Naive thymus-derived CD8-positive, alpha-beta T cell (primary cell): ENCODE measurements around the gene PRTN3. TPM values are rescaled to one million over a fixed set of nuclear protein-coding genes. Genes with fewer than 3 reads are reported as not detected.

Experiments used
- ATAC-seq, 2 donors: fragments of 150-1000 bp; cut with Tn5 transposase in 1 of 2; sonication (Bioruptor Pico), chemical (Tn5 transposase) in 1 of 2; 1 replicate in 1 of 2; 2 replicates in 1 of 2; pipeline ENCODE4 v1.10.0; 2021; ENCODE audit warnings: mild to moderate bottlenecking in 2 of 2, moderate library complexity in 2 of 2
- POLR2A ChIA-PET: fragments of 350-600 bp; sonication (Branson Sonifier 250); formaldehyde crosslinking; loops from one replicate; lab custom pipeline; 2021; ENCODE audit warnings: antibody characterized with exemption; lab: Charles Lee
- DNase-seq, 10 donors: peaks; one replicate each; pipeline versions ENCODE4 v3.0.0 to v3.0.0-alpha.2; 2020 to 2022
- H3K27ac Mint-ChIP-seq, 10 donors: one replicate each; pipeline ENCODE4 v1.8.0; 2020 to 2022; ENCODE audit warnings: mild to moderate bottlenecking in 10 of 10, mixed read lengths in 10 of 10, moderate library complexity in 4 of 10, inconsistent platforms in 1 of 10
- H3K27me3 Mint-ChIP-seq, 5 donors: one replicate each; pipeline ENCODE4 v1.8.0; 2021 to 2022; ENCODE audit warnings: mixed read lengths in 5 of 5
- H3K36me3 Mint-ChIP-seq, 3 donors: one replicate each; pipeline ENCODE4 v1.8.0; 2020 to 2022; ENCODE audit warnings: mixed read lengths in 3 of 3, mild to moderate bottlenecking in 2 of 3, inconsistent platforms in 1 of 3
- H3K4me1 Mint-ChIP-seq, 4 donors: one replicate each; pipeline ENCODE4 v1.8.0; 2021 to 2022; ENCODE audit warnings: mixed read lengths in 4 of 4
- H3K4me3 Mint-ChIP-seq, 10 donors: one replicate each; pipeline ENCODE4 v1.8.0; 2020 to 2022; ENCODE audit warnings: mild to moderate bottlenecking in 10 of 10, mixed read lengths in 10 of 10, moderate library complexity in 6 of 10, inconsistent platforms in 1 of 10
- H3K9me3 Mint-ChIP-seq, 9 donors: one replicate each; pipeline ENCODE4 v1.8.0; 2020 to 2022; ENCODE audit warnings: mixed read lengths in 9 of 9, mild to moderate bottlenecking in 3 of 9, inconsistent platforms in 1 of 9, moderate library complexity in 1 of 9
- polyA plus RNA-seq, 3 donors: library from polyadenylated mRNA; unstranded; fragments of 300-500 nt; fragmentation: Illumina TruSeq; gene quantifications; one replicate each; pipeline ENCODE4 v1.2.3, GENCODE V29; 2021
- total RNA-seq, 8 experiments: library from RNA in 2 of 8; stranded (reverse) in 2 of 8; gene quantifications; one replicate each; pipeline ENCODE4 v1.2.3 and lab custom pipeline; 2021 to 2026

PRTN3 gene
- total and polyA plus RNA-seq, 5 experiments from 2014 or later: not detected

- Mint-ChIP-seq H3K27me3 (no peaks in the 10 kb centered on the region), H3K36me3 (peaks cover 0 to 25% (median 0%) of the 10 kb centered on the region in 3 donors), H3K4me3 (peak overlapping the region; percentile 82 to 95 (median 88)), H3K9me3 (no peaks in the 10 kb centered on the region), H3K4me1 (peaks cover 22 to 52% (median 47%) of the 10 kb centered on the region in 4 donors), H3K27ac (peak overlapping the region; percentile 77 to 95 (median 92))
- no peak for DNase-seq
- no peak for ATAC-seq
- POLR2A ChIA-PET: interaction anchor here (0.9 to 2.5 kb wide), 12 partner anchors 10 to 1144 kb away, joined by 3 to 10 read pairs (median 4); partner anchors contain the start of genes CIRBP, RNF126, RNU6-9 and WDR18
Measured at GRCh38 chr19:798415-799075, 42.3 kb upstream of the PRTN3 start.

- no peak for DNase-seq
- no peak for ATAC-seq
- POLR2A ChIA-PET: interaction anchor here (0.6 to 2.5 kb wide), 11 partner anchors 10 to 1143 kb away, joined by 3 to 8 read pairs (median 3); partner anchors contain the start of genes CIRBP, RNU6-9 and WDR18
- Mint-ChIP-seq H3K27ac (peak overlapping the region; percentile 77 to 94 (median 88)), H3K36me3 (peaks cover 0 to 32% (median 0%) of the 10 kb centered on the region in 3 donors), H3K9me3 (no peaks in the 10 kb centered on the region), H3K4me3 (peak overlapping the region; percentile 82 to 91 (median 88)), H3K27me3 (no peaks in the 10 kb centered on the region), H3K4me1 (peaks cover 22 to 55% (median 50%) of the 10 kb centered on the region in 4 donors)
Measured at GRCh38 chr19:799076-799881, 41.5 kb upstream of the PRTN3 start.

GRCh38 chr19:800360-801029, 40.3 kb upstream of the PRTN3 start:
- H3K4me1 Mint-ChIP-seq: peaks cover 22 to 55% (median 51%) of the 10 kb centered on the region in 4 donors
- peak overlapping the region; percentile 73 to 94 (median 88) for H3K27ac Mint-ChIP-seq
- ATAC-seq (no peak), DNase-seq (no peak)
- H3K4me3 Mint-ChIP-seq: peak overlapping the region; percentile 54 to 91 (median 86)
- no peaks in the 10 kb centered on the region for H3K27me3 Mint-ChIP-seq
- H3K36me3 Mint-ChIP-seq: peaks cover 0 to 37% (median 0%) of the 10 kb centered on the region in 3 donors
- no peaks in the 10 kb centered on the region for H3K9me3 Mint-ChIP-seq
- POLR2A ChIA-PET: interaction anchor here (0.6 to 2.5 kb wide), 6 partner anchors 8 to 469 kb away, joined by 3 to 7 read pairs (median 4); partner anchors contain the start of genes CIRBP and POLRMT

- POLR2A ChIA-PET: interaction anchor here (0.5 to 1.7 kb wide), 7 partner anchors 31 to 468 kb away, joined by 3 to 6 read pairs (median 3); partner anchors contain the start of genes CIRBP and POLRMT
- H3K9me3 Mint-ChIP-seq: no peaks in the 10 kb centered on the region
- no peaks in the 10 kb centered on the region for H3K27me3 Mint-ChIP-seq
- H3K27ac Mint-ChIP-seq: peak overlapping the region in 9 of 10 donors; percentile 27 to 83 (median 72)
- no peak for DNase-seq
- H3K4me3 Mint-ChIP-seq: peak overlapping the region; percentile 48 to 91 (median 75)
- peaks cover 22 to 55% (median 51%) of the 10 kb centered on the region in 4 donors for H3K4me1 Mint-ChIP-seq
- H3K36me3 Mint-ChIP-seq: peaks cover 0 to 39% (median 0%) of the 10 kb centered on the region in 3 donors
- ATAC-seq: no peak
Measured at GRCh38 chr19:801030-801860, 39.6 kb upstream of the PRTN3 start.

GRCh38 chr19:801861-802497, 38.8 kb upstream of the PRTN3 start:
- H3K27me3 Mint-ChIP-seq: no peaks in the 10 kb centered on the region
- POLR2A ChIA-PET: interaction anchor here (0.5 to 1.0 kb wide), 3 partner anchors 19 to 144 kb away, joined by 3 to 4 read pairs (median 3); no protein-coding TSS in a partner anchor
- DNase-seq (no peak), ATAC-seq (no peak)
- H3K9me3 Mint-ChIP-seq: no peaks in the 10 kb centered on the region
- H3K4me3 Mint-ChIP-seq: peak overlapping the region; percentile 31 to 91 (median 75)
- H3K27ac Mint-ChIP-seq: peak overlapping the region in 7 of 10 donors; percentile 52 to 70 (median 65)
- peaks cover 0 to 45% (median 0%) of the 10 kb centered on the region in 3 donors for H3K36me3 Mint-ChIP-seq
- H3K4me1 Mint-ChIP-seq: peaks cover 19 to 51% (median 50%) of the 10 kb centered on the region in 4 donors

- H3K27ac Mint-ChIP-seq: peak overlapping the region in 6 of 10 donors; percentile 49 to 78 (median 68)
- no peaks in the 10 kb centered on the region for H3K9me3 Mint-ChIP-seq
- H3K27me3 Mint-ChIP-seq: no peaks in the 10 kb centered on the region
- no peak for DNase-seq
- peak overlapping the region; percentile 19 to 88 (median 66) for H3K4me3 Mint-ChIP-seq
- ATAC-seq: no peak
- POLR2A ChIA-PET: interaction anchor here (0.6 to 1.0 kb wide), 2 partner anchors 18 to 143 kb away, joined by 3 to 4 read pairs; no protein-coding TSS in a partner anchor
- H3K36me3 Mint-ChIP-seq: peaks cover 0 to 51% (median 3%) of the 10 kb centered on the region in 3 donors
- peaks cover 21 to 57% (median 55%) of the 10 kb centered on the region in 4 donors for H3K4me1 Mint-ChIP-seq
Measured at GRCh38 chr19:802498-803098, 38.2 kb upstream of the PRTN3 start.

GRCh38 chr19:803099-803561, 37.7 kb upstream of the PRTN3 start:
- H3K27ac Mint-ChIP-seq: peak overlapping the region in 6 of 10 donors; percentile 3 to 76 (median 54)
- H3K9me3 Mint-ChIP-seq: no peaks in the 10 kb centered on the region
- ATAC-seq: no peak
- peaks cover 23 to 61% (median 56%) of the 10 kb centered on the region in 4 donors for H3K4me1 Mint-ChIP-seq
- DNase-seq: no peak
- peak overlapping the region in 1 of 10 donors; percentile 51 for H3K4me3 Mint-ChIP-seq
- POLR2A ChIA-PET: interaction anchor here (1.0 kb wide), 1 partner anchor 18 kb away, joined by 3 read pairs; no protein-coding TSS in a partner anchor
- H3K36me3 Mint-ChIP-seq: peaks cover 0 to 56% (median 8%) of the 10 kb centered on the region in 3 donors
- H3K27me3 Mint-ChIP-seq: no peaks in the 10 kb centered on the region

- Mint-ChIP-seq H3K4me3 (peak overlapping the region in 3 of 10 donors; percentile 22 to 62 (median 51)), H3K27ac (peak overlapping the region in 4 of 10 donors; percentile 10 to 56 (median 38)), H3K27me3 (no peaks in the 10 kb centered on the region), H3K9me3 (no peaks in the 10 kb centered on the region), H3K4me1 (peaks cover 23 to 59% (median 54%) of the 10 kb centered on the region in 4 donors), H3K36me3 (peaks cover 0 to 63% (median 8%) of the 10 kb centered on the region in 3 donors)
- ATAC-seq (no peak), DNase-seq (no peak)
- POLR2A ChIA-PET: no interaction called here
Measured at GRCh38 chr19:803686-804418, 36.9 kb upstream of the PRTN3 start.

- no peak for DNase-seq
- Mint-ChIP-seq H3K4me1 (peaks cover 22 to 51% (median 47%) of the 10 kb centered on the region in 4 donors), H3K9me3 (no peaks in the 10 kb centered on the region), H3K27me3 (no peaks in the 10 kb centered on the region), H3K27ac (peak overlapping the region in 1 of 10 donors; percentile 48), H3K4me3 (peak overlapping the region in 1 of 10 donors; percentile 63), H3K36me3 (peaks cover 0 to 63% (median 9%) of the 10 kb centered on the region in 3 donors)
- POLR2A ChIA-PET: no interaction called here
- no peak for ATAC-seq
Measured at GRCh38 chr19:804419-805165, 36.2 kb upstream of the PRTN3 start.
